Suprapubic skin (tissue), 4 donors: Measurements from ENCODE around the gene JDP2. TPM values are rescaled to one million over a fixed set of nuclear protein-coding genes. Genes with fewer than 3 reads are reported as not detected.

Experiments
- DNase-seq, 2 donors: peaks; one replicate each; pipeline ENCODE4 v3.0.0-alpha.2; 2019; ENCODE audit warnings: low spot score in 2 of 2
- H3K27ac ChIP-seq: fragments of 200-600 bp; sonication (generic); one replicate; pipeline ENCODE4 v1.5.1; 2019
- H3K27me3 ChIP-seq: fragments of 200-600 bp; sonication (generic); one replicate; pipeline ENCODE4 v1.5.1; 2019
- H3K36me3 ChIP-seq: fragments of 200-600 bp; sonication (generic); one replicate; pipeline ENCODE4 v1.5.1; 2019
- H3K4me1 ChIP-seq: fragments of 200-600 bp; sonication (generic); one replicate; pipeline ENCODE4 v1.5.1; 2019
- H3K4me3 ChIP-seq: fragments of 200-600 bp; sonication (generic); one replicate; pipeline ENCODE4 v1.5.1; 2019; ENCODE audit warnings: mild to moderate bottlenecking
- H3K9me3 ChIP-seq: fragments of 200-600 bp; sonication (generic); one replicate; pipeline ENCODE4 v1.5.1; 2019
- CTCF ChIP-seq, 2 donors: fragments of 200-600 bp in 1 of 2; fragments of 450-650 bp in 1 of 2; sonication (generic) in 1 of 2; IDR thresholded peaks; one replicate each; pipeline ENCODE4 v1.5.1; 2016 to 2019; ENCODE audit warnings: antibody characterized with exemption in 2 of 2, mild to moderate bottlenecking in 1 of 2, moderate library complexity in 1 of 2
- EP300 ChIP-seq: sonication (generic); formaldehyde crosslinking; IDR thresholded peaks from one replicate; pipeline ENCODE4 v1.6.1; 2017; ENCODE audit warnings: antibody characterized with exemption
- POLR2A ChIP-seq, 2 donors: fragments of 450-650 bp; IDR thresholded peaks; one replicate each; pipeline ENCODE4 v1.6.1; 2017; ENCODE audit warnings: antibody characterized with exemption in 2 of 2, mild to moderate bottlenecking in 2 of 2, moderate library complexity in 2 of 2
- POLR2AphosphoS5 ChIP-seq, 3 donors: sonication (generic); formaldehyde crosslinking; IDR thresholded peaks; one replicate each; pipeline ENCODE4 v1.6.1; 2017; ENCODE audit warnings: antibody characterized with exemption in 3 of 3
- WGBS: methylation state at CpG from one replicate; pipeline ENCODE4 v1.1.5; 2018; 5-methylcytosine and 5-hydroxymethylcytosine counted together
- total RNA-seq, 4 donors: library from RNA; depleted of rRNA; stranded (reverse); fragments of >200 nt; gene quantifications; one replicate each; pipeline ENCODE4 v1.1.0, GENCODE V29; 2016

The JDP2 gene
- total RNA-seq, 4 donors from 2014 or later, result 36.0 to 72.7 (median 50.4) TPM

GRCh38 chr14:75510547-75510946, 82.7 kb downstream of the JDP2 start:
- Histone ChIP-seq H3K36me3 (no peaks in the 10 kb centered on the region), H3K4me3 (no peak overlapping the region), H3K9me3 (no peaks in the 10 kb centered on the region), H3K4me1 (peaks cover 11% of the 10 kb centered on the region), H3K27me3 (peaks cover 4% of the 10 kb centered on the region), H3K27ac (no peak overlapping the region)
- 84% methylated on average over 1 of the region's 1 CpG for WGBS
- no peak for DNase-seq
- no peak for TF ChIP-seq POLR2A (IDR thresholded peaks at IDR 0.05)
- no peak for TF ChIP-seq CTCF (IDR thresholded peaks at IDR 0.05)
- no peak for TF ChIP-seq EP300
- no peak for TF ChIP-seq POLR2AphosphoS5 (IDR thresholded peaks at IDR 0.05)

GRCh38 chr14:75511201-75511600, 83.4 kb downstream of the JDP2 start:
- H3K4me1 ChIP-seq, result peaks cover 17% of the 10 kb centered on the region
- no peak for TF ChIP-seq CTCF (IDR thresholded peaks at IDR 0.05)
- TF ChIP-seq POLR2A (IDR thresholded peaks at IDR 0.05), result no peak
- TF ChIP-seq EP300, result no peak
- no peak for TF ChIP-seq POLR2AphosphoS5 (IDR thresholded peaks at IDR 0.05)
- no peaks in the 10 kb centered on the region for H3K9me3 ChIP-seq
- no peak overlapping the region for H3K4me3 ChIP-seq
- no peak for DNase-seq
- peaks cover 4% of the 10 kb centered on the region for H3K27me3 ChIP-seq
- H3K36me3 ChIP-seq, result no peaks in the 10 kb centered on the region
- H3K27ac ChIP-seq, result no peak overlapping the region

GRCh38 chr14:75513911-75514672, 86.3 kb downstream of the JDP2 start:
- Histone ChIP-seq H3K4me3 (no peak overlapping the region), H3K36me3 (no peaks in the 10 kb centered on the region), H3K4me1 (peaks cover 17% of the 10 kb centered on the region), H3K27ac (no peak overlapping the region), H3K9me3 (no peaks in the 10 kb centered on the region), H3K27me3 (peaks cover 4% of the 10 kb centered on the region)
- no peak for DNase-seq
- WGBS, result 83% methylated on average over 10 of the region's 12 CpGs
- TF ChIP-seq CTCF (IDR thresholded peaks at IDR 0.05) (no peak), EP300 (no peak), POLR2A (IDR thresholded peaks at IDR 0.05) (no peak), POLR2AphosphoS5 (IDR thresholded peaks at IDR 0.05) (no peak)

- no peak for TF ChIP-seq POLR2A (IDR thresholded peaks at IDR 0.05)
- no peak for TF ChIP-seq CTCF (IDR thresholded peaks at IDR 0.05)
- no peak for TF ChIP-seq EP300
- TF ChIP-seq POLR2AphosphoS5 (IDR thresholded peaks at IDR 0.05), result no peak
- WGBS, result 30% methylated on average over 28 of the region's 29 CpGs
- H3K4me1 ChIP-seq, result peaks cover 17% of the 10 kb centered on the region
- H3K36me3 ChIP-seq, result no peaks in the 10 kb centered on the region
- peaks cover 4% of the 10 kb centered on the region for H3K27me3 ChIP-seq
- no peaks in the 10 kb centered on the region for H3K9me3 ChIP-seq
- H3K4me3 ChIP-seq, result peak overlapping the region; percentile 44
- H3K27ac ChIP-seq, result peak overlapping the region; percentile 24
- no peak for DNase-seq
Measured at GRCh38 chr14:75514673-75515628, 87.1 kb downstream of the JDP2 start.

GRCh38 chr14:75515629-75515996, 87.8 kb downstream of the JDP2 start:
- H3K27me3 ChIP-seq, result peaks cover 4% of the 10 kb centered on the region
- H3K27ac ChIP-seq, result no peak overlapping the region
- peak overlapping the region; percentile 44 for H3K4me3 ChIP-seq
- WGBS, result 34% methylated on average over 7 of the region's 7 CpGs
- no peaks in the 10 kb centered on the region for H3K9me3 ChIP-seq
- no peaks in the 10 kb centered on the region for H3K36me3 ChIP-seq
- TF ChIP-seq EP300 (no peak), POLR2A (IDR thresholded peaks at IDR 0.05) (no peak), POLR2AphosphoS5 (IDR thresholded peaks at IDR 0.05) (no peak), CTCF (IDR thresholded peaks at IDR 0.05) (no peak)
- no peak for DNase-seq
- peaks cover 17% of the 10 kb centered on the region for H3K4me1 ChIP-seq
